Stimulated activated CD8-positive, alpha-beta memory T cell treated with anti-CD3 and anti-CD28 coated beads, Interleukin-15, amount 100 ng/mL, for 24 hours (primary cell): ENCODE results near the gene ANKRD9.

Experiments used
- DNase-seq: peaks from one replicate; pipeline ENCODE4 v3.0.0-alpha.2; 2020; ENCODE audit warnings: low read depth

Gene ANKRD9

DNA sequence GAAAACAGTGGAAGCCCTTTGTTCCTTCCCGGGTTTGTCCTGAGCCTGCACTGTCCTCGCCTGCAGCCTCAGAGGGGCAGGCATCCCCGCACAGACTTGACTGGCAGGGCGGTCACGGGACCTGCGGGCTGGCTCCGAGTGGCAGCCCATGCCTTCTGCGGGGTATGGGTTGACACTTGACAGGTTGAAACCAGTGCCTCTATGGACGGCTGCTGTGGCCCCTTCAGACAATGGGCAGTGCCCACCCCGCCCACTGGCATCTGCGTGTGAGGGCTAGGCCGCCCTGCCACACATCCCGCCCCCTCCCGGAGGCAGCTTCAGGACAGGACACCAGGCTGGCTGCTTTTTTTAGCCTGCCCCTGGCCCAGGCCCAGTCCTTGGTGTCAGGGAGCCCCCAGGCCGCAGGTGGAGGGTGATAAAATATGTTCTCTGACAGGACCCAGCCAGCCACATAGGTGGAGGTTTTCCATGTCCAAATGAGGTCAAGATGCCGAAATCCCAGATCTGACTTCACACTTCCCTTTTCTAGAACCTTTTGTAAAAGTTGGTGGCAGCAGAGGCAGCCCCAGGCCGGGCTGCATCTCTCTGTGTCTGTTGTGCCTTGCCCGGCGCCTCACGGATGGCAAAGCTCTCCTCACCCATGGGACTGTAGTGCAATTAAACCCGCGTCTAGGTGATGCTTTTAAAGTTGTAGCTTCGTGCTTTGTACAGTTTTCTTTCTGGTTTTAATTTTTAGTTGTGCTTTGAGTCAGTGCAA is 10.0 kb downstream of the ANKRD9 start:
- DNase-seq, result no peak

- no peak for DNase-seq
Measured at GRCh38 chr14:102498678-102499265, 10.8 kb downstream of the ANKRD9 start.

DNA sequence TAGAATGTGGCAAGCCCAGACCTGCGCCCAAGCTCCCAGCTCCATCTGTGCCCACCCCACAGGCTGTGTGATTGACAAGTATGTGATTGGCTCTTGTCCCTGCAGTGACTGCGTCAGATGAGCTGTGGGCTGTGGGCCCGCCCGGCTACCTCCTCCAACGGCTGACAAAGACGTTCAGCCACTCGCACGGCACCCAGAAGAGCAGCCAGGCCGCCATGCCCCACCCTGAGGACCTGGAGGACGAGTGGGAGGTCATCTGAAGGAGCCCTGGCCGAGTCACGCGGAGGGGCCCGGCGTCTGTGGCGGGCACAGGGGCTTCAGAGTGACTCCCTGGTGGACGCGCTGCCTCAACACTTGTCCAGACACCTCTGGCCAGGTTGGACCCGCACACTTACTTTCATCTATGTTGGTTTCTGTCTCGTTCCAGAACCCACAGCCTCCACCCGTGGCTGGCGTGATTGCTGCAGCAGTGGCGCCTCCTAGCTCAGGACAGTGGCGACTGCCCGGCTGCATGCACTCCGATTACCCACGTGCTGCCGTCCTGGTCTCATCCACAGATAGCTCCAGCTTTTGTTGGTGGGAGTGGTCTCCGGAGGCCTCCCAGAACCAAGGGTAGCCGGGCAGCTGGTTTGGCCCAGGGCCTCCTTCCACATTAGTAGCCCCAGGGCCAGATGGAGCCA is 11.4 kb downstream of the ANKRD9 start:
- DNase-seq, result no peak

DNA sequence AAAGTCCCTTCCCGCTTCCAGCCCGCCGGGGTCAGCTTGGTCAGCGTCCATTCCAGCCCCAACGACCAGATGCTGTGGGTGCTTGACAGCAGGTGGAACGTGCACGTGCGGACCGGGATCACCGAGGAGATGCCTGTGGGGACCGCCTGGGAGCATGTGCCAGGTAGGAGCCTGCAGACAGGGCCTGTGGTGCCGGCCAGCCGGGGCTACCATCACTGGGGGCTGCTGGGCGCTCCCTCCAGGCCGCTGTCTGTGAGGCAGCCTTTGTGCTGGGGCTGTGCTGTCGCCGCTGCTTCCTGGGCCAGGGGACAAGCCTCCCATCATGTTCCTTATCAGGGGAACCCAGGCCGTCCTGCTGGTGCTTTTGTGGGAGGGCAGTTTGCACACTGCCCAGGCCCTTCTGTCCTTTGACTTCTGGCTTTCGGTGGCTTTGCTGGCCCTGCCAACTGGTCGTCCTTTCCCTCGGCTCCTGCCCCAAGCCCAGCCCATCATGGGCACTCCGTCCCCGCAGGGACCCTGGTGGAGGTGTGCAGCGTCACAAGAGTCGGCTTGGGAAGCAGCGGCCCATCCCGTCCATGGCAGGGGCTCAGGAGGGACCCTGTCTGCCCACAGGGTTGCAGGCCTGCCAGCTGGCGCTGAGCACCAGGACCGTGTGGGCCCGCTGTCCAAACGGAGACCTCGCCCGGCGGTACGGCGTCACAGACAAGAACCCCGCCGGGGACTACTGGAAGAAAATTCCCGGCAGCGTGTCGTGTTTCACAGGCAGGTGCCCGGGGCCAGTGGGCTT is 12.4 kb downstream of the ANKRD9 start:
- no peak for DNase-seq

- no peak for DNase-seq
Measured at GRCh38 chr14:102496331-102496691, 13.3 kb downstream of the ANKRD9 start.

DNA sequence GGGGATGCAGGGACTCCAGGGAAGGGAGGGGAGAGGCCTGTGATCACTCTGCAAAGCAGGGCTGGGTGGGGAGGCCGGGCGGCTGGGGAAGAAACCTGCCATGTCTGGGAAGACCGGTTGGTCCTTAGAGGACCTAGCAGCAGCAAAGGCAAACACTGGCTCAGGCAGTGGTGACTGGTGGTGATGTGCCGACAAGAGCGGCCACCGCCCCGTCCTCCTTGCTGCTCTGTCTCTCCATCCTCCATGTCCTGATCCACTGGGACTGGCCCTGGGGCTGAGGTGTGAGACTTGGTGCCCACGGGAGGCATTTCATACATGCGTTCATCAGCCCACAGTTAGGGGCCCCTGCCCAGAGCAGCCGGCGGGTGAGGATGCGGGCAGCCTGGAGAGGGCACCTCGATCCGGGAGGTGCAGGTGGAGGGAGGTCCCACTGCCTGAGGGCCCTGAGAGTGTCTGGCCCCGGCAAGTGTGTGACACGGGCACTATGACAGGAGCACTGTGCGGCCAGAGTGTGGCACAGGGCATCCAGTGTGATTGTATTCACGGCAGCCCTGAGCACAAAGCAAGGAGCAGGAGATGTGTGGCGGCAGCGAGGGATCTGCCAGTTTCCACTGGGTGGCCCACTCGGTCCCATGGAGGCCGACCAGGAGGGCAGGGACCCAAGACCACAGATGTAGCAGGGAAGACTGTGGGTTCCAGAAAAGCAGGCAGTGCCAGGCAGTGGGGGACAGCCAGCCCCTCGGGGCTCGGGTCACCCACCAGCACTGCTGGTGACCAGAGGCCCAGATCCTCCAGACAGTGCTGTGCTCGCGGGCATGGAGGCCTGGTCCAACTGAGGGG is 13.9 kb downstream of the ANKRD9 start:
- no peak for DNase-seq

GRCh38 chr14:102493585-102493984 is 16.0 kb downstream of the ANKRD9 start:
- DNase-seq, result no peak

DNA sequence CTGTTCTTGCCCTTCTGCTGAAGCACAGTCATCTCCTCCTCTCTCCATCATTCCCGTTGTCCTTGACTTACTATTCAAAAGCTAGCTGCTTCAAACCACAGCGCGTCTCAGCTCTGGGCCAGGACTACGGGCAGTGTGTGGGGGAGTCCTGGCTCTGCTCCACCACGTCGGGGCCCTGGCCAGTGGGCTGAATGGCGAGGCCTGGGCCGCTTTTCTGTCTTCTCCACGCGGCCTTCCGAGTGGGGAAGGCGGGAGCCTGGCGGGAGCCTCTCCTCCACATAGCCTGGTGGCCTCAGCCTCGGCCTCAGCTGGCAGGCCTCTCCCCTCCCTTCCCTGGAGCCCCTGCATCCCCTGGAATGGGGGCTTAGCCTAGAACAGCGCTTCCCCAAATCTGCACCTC is 16.5 kb downstream of the ANKRD9 start:
- no peak for DNase-seq

DNA sequence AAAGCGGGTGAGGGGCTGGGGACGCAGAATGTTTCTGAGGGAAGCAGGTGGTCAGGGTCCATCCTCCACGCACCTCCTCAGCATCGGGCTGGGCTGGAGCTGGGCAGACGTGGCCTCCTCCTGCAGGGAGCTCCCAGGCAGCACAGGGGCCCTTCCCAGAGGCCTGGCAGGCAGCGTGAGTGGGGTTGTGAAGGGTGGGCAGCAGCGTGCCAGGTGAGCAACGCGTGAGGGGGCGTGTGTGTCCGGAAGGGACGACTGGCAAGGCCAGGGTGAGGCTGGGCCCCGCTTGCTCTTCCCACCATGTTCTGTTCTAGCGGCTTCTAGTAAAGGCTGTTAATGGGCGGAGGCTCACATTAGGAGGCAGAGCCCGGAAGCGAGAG is 17.1 kb downstream of the ANKRD9 start:
- no peak for DNase-seq

DNA sequence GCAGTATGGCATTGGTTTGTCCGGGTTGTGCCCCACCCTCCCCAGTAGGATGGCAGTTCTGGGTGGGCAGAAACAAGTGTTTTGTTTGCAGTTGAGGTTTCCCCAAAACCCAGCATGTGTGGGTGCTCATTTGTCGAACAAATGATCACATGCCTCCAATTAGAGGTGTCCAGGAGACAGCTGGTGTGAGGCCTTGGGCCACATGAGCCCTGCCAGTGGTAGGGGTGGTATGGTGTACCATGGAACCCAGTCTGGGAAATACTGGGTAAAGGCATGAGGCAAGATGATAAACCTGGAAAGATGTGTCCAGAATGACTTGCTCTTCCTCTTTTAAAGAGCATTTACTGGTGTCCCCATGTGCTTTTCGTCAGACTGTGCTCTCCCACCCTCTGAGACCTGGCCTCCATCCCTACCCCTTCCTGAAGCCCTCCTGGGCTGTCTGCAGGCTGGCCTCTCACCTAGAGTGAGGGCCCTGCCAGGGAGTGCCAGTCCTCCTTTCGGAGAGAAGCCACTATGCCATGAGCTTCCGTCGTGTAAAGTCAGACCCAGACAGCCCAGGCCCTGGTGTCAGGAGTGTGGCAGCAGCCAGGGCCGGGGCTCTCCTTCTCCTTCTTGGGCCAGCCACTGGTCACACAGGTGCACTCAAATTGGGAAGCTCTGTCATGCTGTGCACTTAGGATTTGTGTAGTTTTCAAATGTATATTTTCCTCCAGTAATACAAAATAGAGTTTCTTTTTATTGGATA is 17.6 kb downstream of the ANKRD9 start:
- DNase-seq, result no peak

- DNase-seq, result no peak
Measured at GRCh38 chr14:102491366-102491765, 18.2 kb downstream of the ANKRD9 start.

- no peak for DNase-seq
Measured at GRCh38 chr14:102490456-102490855, 19.1 kb downstream of the ANKRD9 start.

GRCh38 chr14:102487204-102487577 is 22.4 kb downstream of the ANKRD9 start:
- DNase-seq, result no peak

DNA sequence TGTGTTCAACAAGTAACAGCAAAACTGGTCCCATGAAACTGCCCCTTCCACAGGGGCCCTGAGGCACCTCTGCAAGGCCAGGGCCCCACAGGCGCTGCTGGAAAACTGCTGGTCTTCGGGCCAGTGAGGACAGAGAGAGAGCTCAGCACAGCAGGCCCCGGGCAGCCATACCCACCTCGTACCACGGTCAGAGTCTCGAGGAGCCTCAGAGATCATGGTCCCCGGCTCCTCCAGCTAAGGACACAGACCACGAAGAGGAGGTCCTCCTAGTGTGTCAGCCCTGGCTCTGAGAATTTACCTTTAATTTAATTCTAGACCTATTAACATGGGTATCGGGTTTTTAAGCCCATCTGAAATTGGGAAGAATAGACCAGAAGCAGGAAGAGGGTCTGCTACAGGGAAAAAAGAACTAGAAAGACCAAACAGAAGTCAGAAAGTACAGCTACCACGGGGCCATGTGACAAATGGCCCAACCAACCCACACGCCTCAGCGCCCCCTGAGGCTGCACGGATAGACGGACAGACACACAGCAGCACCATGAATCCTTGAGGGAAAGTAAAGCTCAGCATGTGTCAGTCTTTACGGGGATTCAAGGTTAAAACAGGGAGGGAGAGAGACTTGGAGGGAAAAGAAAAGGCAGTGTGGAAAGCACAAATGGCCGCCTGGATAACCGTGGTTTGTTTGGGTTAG is 22.9 kb downstream of the ANKRD9 start:
- DNase-seq, result no peak

DNA sequence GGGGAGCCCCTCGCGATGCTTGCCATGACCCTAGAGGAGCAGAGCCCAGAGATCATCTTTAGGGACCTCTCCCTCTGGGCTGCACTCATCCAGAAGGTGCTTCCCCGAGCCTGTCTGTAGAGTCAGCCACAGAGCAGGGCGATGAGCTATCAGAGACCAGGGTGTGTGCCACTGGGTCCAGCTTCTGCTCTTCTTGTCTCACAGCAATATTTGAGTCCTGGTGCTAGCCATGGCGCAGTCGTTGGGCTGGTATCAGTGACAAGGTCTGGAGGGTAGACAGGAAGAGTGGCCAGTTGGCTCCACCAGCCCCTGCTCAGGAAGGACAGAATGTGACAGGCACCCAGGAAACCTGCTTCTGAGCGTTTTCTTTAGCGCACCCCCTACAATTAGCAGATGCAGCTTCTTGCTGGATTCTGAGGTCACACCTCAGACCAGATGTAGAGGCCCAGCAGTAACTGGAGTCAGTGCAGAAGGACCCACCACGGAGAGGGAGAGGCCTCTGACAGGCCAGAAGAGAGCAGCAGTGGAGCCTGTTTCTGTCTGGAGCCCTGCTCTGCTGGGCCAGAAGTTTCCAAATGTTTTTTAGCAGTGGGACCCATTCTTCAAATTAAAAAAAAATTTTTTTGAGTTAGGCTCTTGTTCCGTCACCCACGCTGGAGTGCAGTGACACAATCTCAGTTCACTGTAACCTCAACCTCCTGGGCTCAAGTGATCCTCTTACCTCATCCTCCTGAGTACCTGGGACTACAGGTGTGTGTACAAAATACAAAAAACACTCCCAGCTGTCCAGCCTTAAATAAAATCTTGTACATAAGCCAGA is 23.7 kb downstream of the ANKRD9 start:
- no peak for DNase-seq

- DNase-seq, result no peak
Measured at GRCh38 chr14:102484316-102484715, 25.3 kb downstream of the ANKRD9 start.

DNA sequence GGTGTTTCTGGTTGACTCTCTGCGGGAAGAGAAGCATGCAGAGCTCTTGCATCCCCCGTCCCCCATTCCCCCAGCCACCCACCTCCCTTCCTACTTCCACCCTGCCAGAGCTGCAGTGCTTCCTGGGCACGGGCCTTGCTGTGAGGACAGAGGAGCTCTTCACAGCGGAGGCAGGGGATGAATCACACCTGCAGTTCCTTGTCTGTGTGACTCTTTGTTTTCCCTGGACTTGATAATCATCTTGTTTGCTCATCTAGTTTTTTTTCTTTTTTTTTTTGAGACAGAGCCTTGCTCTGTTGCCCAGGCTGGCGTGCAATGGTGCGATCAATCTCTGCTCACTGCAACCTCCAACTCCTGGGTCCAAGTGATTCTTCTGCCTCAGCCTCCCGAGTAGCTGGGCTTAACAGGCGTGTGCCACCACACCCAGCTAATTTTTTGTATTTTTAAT is 27.8 kb downstream of the ANKRD9 start:
- no peak for DNase-seq

DNA sequence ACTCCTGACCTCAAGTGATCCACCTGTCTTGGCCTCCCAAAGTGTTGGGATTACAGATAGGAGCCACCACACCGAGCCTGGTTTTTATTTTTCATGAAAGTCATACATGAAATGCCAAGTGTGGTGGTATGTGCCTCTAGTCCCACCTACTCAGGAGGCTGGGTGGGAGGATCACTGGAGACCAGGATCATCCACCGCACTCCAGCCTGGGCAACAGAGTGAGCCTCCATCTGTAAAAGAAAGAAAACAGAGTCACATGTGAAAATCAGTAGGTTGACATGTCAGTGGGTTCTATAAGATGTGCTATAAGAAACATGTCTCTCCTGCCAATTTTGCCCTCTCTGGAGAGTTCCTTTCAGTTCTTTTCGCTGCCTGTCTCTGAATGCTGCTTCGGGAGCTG is 28.2 kb downstream of the ANKRD9 start:
- DNase-seq, result no peak

- DNase-seq, result no peak
Measured at GRCh38 chr14:102479777-102480176, 29.8 kb downstream of the ANKRD9 start.

DNA sequence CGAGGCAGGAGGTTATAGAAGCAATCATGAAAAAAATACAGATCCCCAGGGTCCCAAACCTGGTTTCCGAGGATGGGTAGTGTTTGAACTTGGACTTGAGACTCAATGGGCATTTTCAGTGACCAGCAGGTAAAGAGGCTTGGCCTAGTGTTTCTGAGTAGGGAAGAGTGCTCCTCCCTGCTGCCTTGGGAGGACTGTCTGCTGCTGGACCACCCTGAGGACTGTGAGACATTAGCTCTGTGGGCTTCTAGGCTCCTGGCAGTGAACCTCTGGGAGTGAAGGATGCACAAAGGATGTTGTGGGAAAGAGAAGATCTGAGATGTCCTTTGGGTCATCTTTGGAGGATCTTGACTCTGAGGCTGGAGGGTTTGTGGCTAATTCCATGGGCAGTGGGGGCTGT is 30.5 kb downstream of the ANKRD9 start:
- DNase-seq, result no peak
